ENCODE results near the gene BRINP2.
A peak's percentile ranks its signal among the peaks of the same experiment; 100 is the strongest.

BRINP2 gene

GRCh38 chr1:177170756-177171535, at the start of gene BRINP2:
Gene BRINP2, plus strand, starts transcription at chr1:177170958. Its CDS starts 58,919 bp downstream, at chr1:177229877.
- DNase-seq: peak; percentile 26

DNA sequence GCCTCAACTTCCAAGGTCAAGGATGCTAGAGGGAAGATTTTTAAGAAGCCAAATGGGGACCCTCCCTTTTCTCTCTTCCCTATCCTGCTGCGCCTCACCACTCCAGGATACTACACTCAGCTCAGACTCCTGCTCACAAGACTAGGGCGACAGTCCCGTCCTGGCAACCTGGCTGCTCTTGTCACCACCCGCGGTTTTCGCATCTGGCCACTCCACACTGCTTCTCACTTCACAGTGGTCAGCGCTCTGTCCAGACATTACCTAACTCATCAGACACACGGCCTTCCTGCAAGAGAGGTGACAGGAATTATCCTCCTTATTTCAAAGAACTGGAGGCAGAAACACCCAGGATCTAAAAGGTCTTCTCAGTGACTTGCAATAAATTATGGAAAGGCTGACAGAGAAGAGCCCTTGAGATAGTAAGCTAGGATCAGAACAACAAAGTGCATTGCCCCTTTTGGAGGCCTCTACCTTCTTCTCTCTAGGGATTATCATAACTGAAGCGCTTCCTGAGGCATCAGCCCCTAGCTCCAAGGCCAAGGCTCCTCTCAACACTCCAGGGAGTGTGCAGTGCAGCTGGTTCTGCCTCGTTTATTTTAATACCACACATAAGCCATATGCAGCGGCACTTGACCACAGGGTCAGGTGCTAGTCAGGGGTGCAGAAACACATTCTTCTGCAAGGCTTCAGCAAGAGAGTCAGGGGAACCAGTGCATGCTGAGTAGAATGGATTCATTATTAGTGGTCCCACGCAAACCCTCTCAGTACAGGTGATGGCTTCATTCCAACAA, 48.1 kb upstream of the BRINP2 start:
- no peak for DNase-seq

DNA sequence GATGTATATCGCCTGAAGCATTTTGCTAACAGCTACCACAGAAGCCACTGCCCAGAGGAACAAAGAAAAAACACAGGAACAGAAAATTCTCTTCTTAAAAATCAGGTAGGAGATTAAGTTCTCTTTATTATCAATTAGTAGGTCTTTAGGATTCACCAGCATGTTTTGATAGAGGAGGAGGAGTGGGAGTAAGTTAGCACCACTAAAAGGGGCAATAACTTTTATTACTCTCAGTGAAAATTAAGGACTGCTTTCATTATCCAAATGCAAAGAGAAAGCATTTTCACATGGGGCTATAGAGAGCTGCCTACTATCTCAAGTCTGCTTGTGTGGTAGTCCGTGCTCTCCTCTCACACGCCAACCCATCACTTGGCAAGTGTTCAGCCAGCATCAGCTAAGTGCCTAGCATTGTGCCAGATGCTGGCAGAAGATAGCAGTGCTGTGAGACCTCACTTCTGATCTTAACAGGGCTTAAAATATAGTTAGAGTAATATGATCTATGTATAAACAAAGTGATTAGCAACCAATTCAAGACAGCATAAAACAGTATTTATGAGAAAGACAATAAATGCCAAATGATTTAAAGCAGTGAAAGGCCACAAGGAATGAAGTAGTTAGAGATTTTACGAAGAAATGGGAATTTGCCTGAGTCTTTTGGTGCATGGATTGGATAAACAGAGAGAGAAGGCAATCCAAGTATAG, 46.0 kb upstream of the BRINP2 start:
- no peak for DNase-seq

DNA sequence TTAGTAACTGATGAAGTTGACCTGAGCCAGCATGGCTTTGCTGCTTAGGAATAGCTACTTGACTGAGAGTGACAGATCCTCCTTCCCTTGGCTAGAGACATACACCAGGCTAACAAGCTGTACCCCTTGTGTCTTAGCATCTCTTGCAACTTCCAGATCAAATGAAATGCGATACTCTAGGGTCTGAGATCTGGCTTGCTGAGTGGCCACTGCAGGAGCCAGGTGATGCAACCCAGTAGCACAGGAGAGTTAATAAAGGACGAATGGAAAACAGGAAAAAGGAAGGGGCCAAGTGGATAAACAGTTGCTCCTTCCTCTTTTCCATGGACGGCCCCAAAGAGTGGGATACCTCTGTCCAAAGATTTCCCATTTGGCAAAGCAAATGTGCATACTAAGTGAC, 44.5 kb upstream of the BRINP2 start:
- DNase-seq: no peak

DNA sequence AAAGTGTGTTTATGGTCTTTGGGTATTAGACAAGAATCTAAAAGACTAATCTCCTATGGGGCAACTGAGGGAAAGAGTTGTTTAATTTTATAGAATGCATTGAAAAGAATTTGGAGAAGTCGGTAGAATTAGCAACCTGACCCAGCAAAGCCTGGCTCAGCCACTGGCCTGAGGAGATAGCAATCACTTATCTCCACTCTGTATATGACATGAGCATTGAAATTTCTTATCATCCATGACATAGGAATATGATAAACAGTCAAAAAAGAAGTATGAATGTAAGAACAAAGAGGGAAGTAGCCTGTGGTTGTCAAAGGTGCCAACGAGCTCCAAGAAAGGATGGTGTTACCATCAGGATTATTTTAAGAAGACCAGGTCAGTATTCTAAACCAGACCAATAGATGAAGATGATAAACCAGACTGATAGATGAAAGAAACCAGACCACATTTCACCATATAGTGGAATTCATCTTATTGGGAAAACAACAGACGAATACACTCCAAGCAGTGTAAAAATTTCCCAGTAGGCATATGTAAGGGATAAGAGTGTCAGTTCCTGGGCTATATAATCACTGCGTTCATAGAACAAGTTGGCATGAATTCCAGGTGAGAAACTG, 42.0 kb upstream of the BRINP2 start:
- no peak for DNase-seq

GRCh38 chr1:177130451-177130945, 40.3 kb upstream of the BRINP2 start:
- DNase-seq: no peak

GRCh38 chr1:177131723-177132122, 39.0 kb upstream of the BRINP2 start:
- no peak for DNase-seq

DNA sequence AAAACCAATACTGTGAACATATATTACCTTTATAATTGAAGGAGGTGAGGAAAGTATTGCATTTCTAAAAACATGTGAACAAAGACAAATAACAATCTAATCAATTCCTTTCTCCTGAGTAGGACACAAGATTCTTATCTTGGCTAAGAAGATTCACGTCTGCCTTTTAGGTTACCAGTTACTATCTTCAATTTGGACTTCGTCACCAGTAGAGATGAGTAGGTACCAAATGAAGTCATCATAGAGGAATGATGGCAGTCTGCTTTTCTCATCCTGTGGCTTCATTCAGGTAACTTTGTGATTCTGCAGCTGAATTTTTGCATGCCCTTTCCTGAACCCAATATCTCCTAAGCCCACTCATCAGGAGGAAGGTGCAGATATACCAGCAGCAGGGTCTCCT, 38.6 kb upstream of the BRINP2 start:
- DNase-seq: no peak

- DNase-seq: no peak
Observed at GRCh38 chr1:177133977-177134538, 36.7 kb upstream of the BRINP2 start.

DNA sequence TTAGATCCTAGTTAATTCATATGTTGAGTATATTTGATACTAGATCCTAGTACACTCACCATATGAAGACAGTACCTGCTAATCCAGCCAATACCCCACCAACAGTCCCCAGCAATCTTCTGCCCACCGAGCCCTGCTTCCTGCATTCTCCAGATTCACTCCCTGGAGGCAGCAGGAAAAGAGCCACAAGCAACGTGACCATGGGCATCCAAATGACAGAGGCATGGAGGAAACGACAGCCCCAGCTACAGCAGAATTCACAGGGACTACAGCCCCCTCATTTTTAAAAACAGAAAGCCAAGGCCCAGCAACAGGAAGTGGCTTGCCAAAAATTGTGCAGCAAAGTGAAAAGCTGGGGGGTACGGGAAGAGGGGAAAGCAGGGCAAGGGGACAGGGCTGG, 35.5 kb upstream of the BRINP2 start:
- DNase-seq: no peak

DNA sequence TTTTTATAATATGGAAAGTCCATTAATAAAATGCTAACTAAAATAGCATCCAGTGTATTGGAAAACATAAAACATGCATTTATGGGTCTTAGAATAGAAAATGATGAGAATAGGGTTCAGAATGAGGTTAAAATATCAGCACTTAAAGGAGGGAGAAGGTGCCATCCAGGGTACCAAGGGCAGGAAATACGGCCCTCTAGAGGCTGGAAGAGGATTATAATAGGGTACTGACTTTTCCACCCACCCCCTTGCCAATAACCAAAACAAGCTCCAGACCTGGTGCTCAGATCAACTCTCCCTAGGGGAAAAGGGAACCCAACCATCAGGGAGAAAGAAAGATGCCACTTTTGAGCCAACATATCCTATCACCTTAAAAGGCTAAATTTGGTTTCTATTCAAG, 32.9 kb upstream of the BRINP2 start:
- DNase-seq: no peak

DNA sequence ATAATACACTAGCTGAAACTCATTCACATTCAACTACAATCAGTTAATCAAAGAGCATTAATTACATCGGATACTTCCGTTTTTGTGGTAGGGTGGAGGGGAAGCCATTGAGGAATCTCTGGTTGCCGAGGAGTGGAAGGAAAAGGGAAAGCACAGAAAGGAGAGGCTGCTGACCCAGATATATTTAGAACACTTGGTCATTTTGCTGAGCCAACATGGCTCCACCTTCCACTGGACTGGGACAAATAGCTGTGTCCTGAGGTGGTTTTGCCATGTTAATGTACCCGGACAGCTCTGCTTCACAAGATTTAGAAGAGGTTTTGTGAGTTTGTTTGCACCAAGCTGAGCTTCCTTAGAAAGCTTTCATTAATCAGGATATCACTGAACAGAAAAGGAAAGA, 32.4 kb upstream of the BRINP2 start:
- DNase-seq: no peak

- DNase-seq: no peak
Observed at GRCh38 chr1:177142010-177142409, 28.7 kb upstream of the BRINP2 start.

DNA sequence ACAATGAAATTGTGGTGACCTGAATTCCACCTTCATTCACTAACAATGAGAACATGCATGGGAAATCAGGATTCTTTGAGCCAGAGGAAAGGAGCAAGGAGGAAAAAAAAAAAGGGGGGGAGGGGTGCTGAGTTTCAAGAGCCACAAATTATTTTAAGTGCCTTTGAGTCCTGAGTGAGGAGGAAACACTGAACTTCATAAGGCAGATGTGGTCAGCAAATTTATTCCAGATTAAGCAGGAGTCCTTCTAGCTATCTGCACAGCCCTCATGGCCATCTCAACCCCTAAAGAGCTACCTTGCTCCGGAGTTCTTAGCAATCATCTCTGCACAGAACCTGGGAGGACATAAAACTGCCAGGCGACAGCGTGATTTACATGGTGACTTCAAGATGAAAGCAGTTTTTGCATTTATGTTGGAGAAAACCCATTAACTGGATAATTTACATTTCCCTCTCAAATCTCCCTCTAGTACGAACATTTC, 27.9 kb upstream of the BRINP2 start:
- DNase-seq: no peak

DNA sequence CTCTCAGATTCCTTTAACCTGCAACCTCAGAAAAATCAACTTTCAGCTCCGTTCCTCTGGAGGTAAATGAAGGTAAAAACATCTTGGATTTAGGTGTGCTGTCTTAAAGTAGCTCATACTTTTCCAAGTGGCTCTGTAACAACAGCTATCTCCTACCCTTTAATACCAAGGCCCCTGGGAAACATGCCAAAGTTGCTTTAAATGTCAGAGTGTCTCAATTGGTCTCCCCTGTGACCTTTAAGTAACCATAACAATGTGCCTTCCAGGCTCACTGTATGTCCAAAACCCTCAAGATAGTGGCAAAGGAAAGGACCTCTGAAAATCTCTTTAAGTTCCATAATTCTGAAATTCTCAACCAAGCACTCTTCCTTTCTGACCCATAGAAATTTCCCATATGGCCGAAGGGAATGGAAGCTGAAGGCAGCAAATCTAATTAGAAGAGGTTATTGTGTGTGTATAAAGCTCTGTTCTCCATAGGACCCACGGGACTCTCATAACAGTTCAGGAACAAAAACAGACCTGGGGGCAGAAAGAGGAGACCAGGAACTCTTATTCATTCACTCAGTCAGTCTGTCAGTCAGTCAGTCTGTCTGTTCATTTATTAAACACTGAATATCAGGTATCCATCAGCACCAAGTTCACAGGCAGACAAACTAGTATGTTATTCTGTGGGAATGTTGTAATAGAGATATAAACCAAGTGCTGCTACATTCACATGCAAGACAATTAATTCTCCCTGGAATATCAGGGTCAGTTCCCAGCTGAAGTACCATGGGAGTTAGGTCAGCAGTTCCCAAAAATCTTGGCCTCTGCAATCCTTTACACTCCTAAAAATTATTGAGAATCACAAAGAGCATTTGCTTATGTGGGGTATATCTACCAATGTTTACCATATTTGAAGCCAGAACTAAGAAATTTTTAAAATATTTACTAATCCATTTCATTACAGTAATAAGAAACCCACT, 25.4 kb upstream of the BRINP2 start:
- DNase-seq: no peak

- DNase-seq: no peak
Observed at GRCh38 chr1:177146499-177146898, 24.3 kb upstream of the BRINP2 start.

GRCh38 chr1:177162243-177162642, 8.5 kb upstream of the BRINP2 start:
- no peak for DNase-seq

GRCh38 chr1:177163844-177164379, 6.8 kb upstream of the BRINP2 start:
- no peak for DNase-seq

GRCh38 chr1:177164380-177165068, 6.2 kb upstream of the BRINP2 start, which contains the start of gene ASTN1:
Gene ASTN1, minus strand, starts transcription at chr1:177164712. Its CDS starts 36 bp downstream, at chr1:177164676.
- DNase-seq: no peak

DNA sequence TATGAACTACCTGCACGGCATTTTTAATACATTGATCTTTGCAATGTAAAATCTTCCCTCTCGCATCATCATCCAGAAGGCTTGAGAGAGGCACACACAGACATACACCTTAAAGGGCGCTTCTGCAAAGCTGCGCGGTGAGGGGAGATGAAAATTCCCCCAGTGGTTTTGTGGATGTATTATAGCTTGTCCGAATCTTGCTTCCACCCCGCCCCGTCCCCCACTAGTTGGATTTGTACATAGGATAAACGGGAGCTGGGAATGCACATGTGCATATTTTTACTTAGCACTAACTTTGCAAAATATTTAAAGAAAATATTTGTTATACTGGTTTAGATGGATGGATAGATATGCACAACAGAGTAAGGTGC, 5.7 kb upstream of the BRINP2 start:
- no peak for DNase-seq
